Measurements from ENCODE around the gene ATG16L1. TPM values are rescaled to one million over a fixed set of nuclear protein-coding genes. Genes with fewer than 3 reads are reported as not detected.

ATG16L1 gene
- total RNA-seq, 1 donor from 2014 or later, result 20.9 TPM

GRCh38 chr2:233273120-233273519 is 21.6 kb downstream of the ATG16L1 start:
- H3K36me3 Mint-ChIP-seq (ENCODE audit: unreplicated experiment), result peaks cover 77% of the 10 kb centered on the region
- no peaks in the 10 kb centered on the region for H3K27me3 Mint-ChIP-seq (ENCODE audit: unreplicated experiment)
- H3K9me3 Mint-ChIP-seq (ENCODE audit: unreplicated experiment), result no peaks in the 10 kb centered on the region
- DNase-seq (ENCODE audit: extremely low spot score, unreplicated experiment), result no peak
- peak overlapping the region; percentile 1 for H3K27ac Mint-ChIP-seq (ENCODE audit: unreplicated experiment)
- TF ChIP-seq, protein P1, sequence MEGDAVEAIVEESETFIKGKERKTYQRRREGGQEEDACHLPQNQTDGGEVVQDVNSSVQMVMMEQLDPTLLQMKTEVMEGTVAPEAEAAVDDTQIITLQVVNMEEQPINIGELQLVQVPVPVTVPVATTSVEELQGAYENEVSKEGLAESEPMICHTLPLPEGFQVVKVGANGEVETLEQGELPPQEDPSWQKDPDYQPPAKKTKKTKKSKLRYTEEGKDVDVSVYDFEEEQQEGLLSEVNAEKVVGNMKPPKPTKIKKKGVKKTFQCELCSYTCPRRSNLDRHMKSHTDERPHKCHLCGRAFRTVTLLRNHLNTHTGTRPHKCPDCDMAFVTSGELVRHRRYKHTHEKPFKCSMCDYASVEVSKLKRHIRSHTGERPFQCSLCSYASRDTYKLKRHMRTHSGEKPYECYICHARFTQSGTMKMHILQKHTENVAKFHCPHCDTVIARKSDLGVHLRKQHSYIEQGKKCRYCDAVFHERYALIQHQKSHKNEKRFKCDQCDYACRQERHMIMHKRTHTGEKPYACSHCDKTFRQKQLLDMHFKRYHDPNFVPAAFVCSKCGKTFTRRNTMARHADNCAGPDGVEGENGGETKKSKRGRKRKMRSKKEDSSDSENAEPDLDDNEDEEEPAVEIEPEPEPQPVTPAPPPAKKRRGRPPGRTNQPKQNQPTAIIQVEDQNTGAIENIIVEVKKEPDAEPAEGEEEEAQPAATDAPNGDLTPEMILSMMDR (IDR thresholded peaks at IDR 0.05), result no peak
- no peak overlapping the region for H3K4me3 Mint-ChIP-seq (ENCODE audit: unreplicated experiment)
- H3K4me1 Mint-ChIP-seq (ENCODE audit: unreplicated experiment), result no peaks in the 10 kb centered on the region

GRCh38 chr2:233275223-233275622 is 23.8 kb downstream of the ATG16L1 start:
- Mint-ChIP-seq H3K36me3 (ENCODE audit: unreplicated experiment) (peaks cover 71% of the 10 kb centered on the region), H3K9me3 (ENCODE audit: unreplicated experiment) (no peaks in the 10 kb centered on the region), H3K4me3 (ENCODE audit: unreplicated experiment) (no peak overlapping the region), H3K27me3 (ENCODE audit: unreplicated experiment) (no peaks in the 10 kb centered on the region), H3K27ac (ENCODE audit: unreplicated experiment) (no peak overlapping the region), H3K4me1 (ENCODE audit: unreplicated experiment) (peaks cover 3% of the 10 kb centered on the region)
- TF ChIP-seq, protein P1 (IDR thresholded peaks at IDR 0.05), result no peak
- DNase-seq (ENCODE audit: extremely low spot score, unreplicated experiment), result no peak

GRCh38 chr2:233278921-233279320 is 27.4 kb downstream of the ATG16L1 start:
- Mint-ChIP-seq H3K36me3 (ENCODE audit: unreplicated experiment) (peaks cover 64% of the 10 kb centered on the region), H3K4me3 (ENCODE audit: unreplicated experiment) (no peak overlapping the region), H3K4me1 (ENCODE audit: unreplicated experiment) (peaks cover 15% of the 10 kb centered on the region), H3K27ac (ENCODE audit: unreplicated experiment) (no peak overlapping the region), H3K27me3 (ENCODE audit: unreplicated experiment) (no peaks in the 10 kb centered on the region), H3K9me3 (ENCODE audit: unreplicated experiment) (no peaks in the 10 kb centered on the region)
- no peak for DNase-seq (ENCODE audit: extremely low spot score, unreplicated experiment)
- TF ChIP-seq, protein P1 (IDR thresholded peaks at IDR 0.05), result no peak

DNA sequence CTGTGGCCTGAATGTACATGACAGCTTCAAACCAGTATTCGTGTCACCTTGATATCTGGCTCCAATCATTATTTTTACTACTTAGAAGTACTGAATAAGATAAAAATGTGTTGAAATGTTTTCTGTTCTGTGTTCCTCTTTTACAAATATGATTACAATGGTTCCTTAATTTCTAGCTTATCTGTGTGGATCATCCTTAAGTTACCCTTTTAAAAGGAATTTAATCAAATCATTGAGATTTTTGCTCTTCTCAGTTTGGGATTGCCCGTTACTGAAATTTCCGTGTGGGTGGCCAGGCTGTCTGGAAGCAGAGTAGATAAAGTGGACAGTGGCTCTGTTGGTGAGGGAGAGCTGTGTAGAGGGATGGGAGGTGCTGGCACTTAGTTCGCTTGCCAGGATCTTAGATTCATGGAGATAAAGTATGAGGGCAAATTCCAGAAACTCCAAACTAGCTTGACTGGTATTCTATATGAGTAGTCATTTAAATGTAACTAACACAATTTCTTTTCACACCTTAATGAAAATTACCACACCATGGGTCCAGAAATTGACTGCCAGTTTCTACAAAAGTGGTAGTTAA is 28.7 kb downstream of the ATG16L1 start:
- peaks cover 59% of the 10 kb centered on the region for H3K36me3 Mint-ChIP-seq (ENCODE audit: unreplicated experiment)
- no peaks in the 10 kb centered on the region for H3K9me3 Mint-ChIP-seq (ENCODE audit: unreplicated experiment)
- peaks cover 15% of the 10 kb centered on the region for H3K4me1 Mint-ChIP-seq (ENCODE audit: unreplicated experiment)
- TF ChIP-seq, protein P1 (IDR thresholded peaks at IDR 0.05), result no peak
- peak overlapping the region; percentile 52 for H3K27ac Mint-ChIP-seq (ENCODE audit: unreplicated experiment)
- no peaks in the 10 kb centered on the region for H3K27me3 Mint-ChIP-seq (ENCODE audit: unreplicated experiment)
- DNase-seq (ENCODE audit: extremely low spot score, unreplicated experiment), result no peak
- no peak overlapping the region for H3K4me3 Mint-ChIP-seq (ENCODE audit: unreplicated experiment)

DNA sequence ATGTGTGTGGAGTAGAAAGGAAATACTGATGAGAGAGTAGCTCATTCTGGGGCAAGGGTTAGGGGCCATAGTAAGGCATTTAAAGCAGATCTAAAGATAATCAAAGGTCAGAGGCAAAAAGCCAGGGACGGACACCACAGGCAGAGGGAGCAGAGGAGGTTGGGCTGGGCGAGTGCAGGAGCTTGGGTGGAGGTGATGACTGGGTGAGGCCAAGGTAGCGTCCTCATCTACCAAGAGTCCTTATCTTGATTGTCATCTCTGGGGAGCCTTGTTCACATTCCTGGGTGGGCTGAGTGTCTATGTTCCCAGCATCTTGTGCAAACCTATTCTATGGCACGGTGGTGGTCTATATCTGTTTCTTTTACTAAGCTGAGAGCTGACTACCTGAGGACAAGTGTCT is 30.1 kb downstream of the ATG16L1 start:
- Mint-ChIP-seq H3K9me3 (ENCODE audit: unreplicated experiment) (no peaks in the 10 kb centered on the region), H3K4me3 (ENCODE audit: unreplicated experiment) (no peak overlapping the region), H3K4me1 (ENCODE audit: unreplicated experiment) (peaks cover 15% of the 10 kb centered on the region), H3K36me3 (ENCODE audit: unreplicated experiment) (peaks cover 56% of the 10 kb centered on the region), H3K27me3 (ENCODE audit: unreplicated experiment) (no peaks in the 10 kb centered on the region), H3K27ac (ENCODE audit: unreplicated experiment) (no peak overlapping the region)
- no peak for DNase-seq (ENCODE audit: extremely low spot score, unreplicated experiment)
- TF ChIP-seq, protein P1 (IDR thresholded peaks at IDR 0.05), result no peak
